Fibroblast of villous mesenchyme (primary cell): Measurements from ENCODE around the gene KRTAP9-7. TPM values are rescaled to one million over a fixed set of nuclear protein-coding genes. Genes with fewer than 3 reads are reported as not detected.
"Not testable (repeated sequence)": the region's sequence is repeated elsewhere in the genome, so short reads cannot be mapped to it uniquely, and the experiment has no call there.

Source experiments
- DNase-seq: peaks from one replicate; pipeline ENCODE4 v3.0.0-alpha.2; 2010; ENCODE audit warnings: low read depth
- H3K4me3 ChIP-seq: 2 replicates; pipeline ENCODE4 v1.5.1; 2011; ENCODE audit warnings: low read depth, mild to moderate bottlenecking, low read length
- CTCF ChIP-seq: IDR thresholded peaks from 2 replicates; pipeline ENCODE4 v1.5.1; 2012; ENCODE audit warnings: low read depth, mild to moderate bottlenecking, low read length; ENCODE audit not compliant: insufficient read depth
- total RNA-seq: library from RNA; depleted of rRNA; stranded (reverse); fragments of >200 nt; gene quantifications from 2 replicates; pipeline ENCODE4 v1.2.3, GENCODE V29; 2012

Gene KRTAP9-7
- total RNA-seq, 1 donor: not detected

GRCh38 chr17:41265078-41265477, 10.4 kb upstream of the KRTAP9-7 start, which contains the start of gene KRTAP9-6:
KRTAP9-6 (plus strand) TSS chr17:41265378; CDS start chr17:41265378, 0 bp downstream.
- no peak for TF ChIP-seq CTCF
- no peak within 1 kb of the TSS for H3K4me3 ChIP-seq
- no peak for DNase-seq

- TF ChIP-seq CTCF: no peak
- no peak overlapping the region for H3K4me3 ChIP-seq
These were observed 7.8 kb upstream of the KRTAP9-7 start for GRCh38 chr17:41267711-41268110.

GRCh38 chr17:41271323-41271722, 4.2 kb upstream of the KRTAP9-7 start:
- DNase-seq, H3K4me3 ChIP-seq: not testable (repeated sequence)

More at GRCh38 chr17:41267711-41268110, 7.8 kb upstream of the KRTAP9-7 start:
- DNase-seq: no peak

GRCh38 chr17:41271858-41272257, 3.6 kb upstream of the KRTAP9-7 start:
- no peak for TF ChIP-seq CTCF
- no peak for DNase-seq

GRCh38 chr17:41278176-41278955, 2.9 kb downstream of the KRTAP9-7 start:
- H3K4me3 ChIP-seq: no peak overlapping the region
- no peak for DNase-seq
- no peak for TF ChIP-seq CTCF

More at GRCh38 chr17:41271858-41272257, 3.6 kb upstream of the KRTAP9-7 start:
- H3K4me3 ChIP-seq: no peak overlapping the region

- DNase-seq: peak; percentile 48
- TF ChIP-seq CTCF: no peak
- no peak overlapping the region for H3K4me3 ChIP-seq
These were observed 8.5 kb downstream of the KRTAP9-7 start for GRCh38 chr17:41284043-41284442.

GRCh38 chr17:41284546-41284945, 9.0 kb downstream of the KRTAP9-7 start:
- DNase-seq: peak; percentile 3
- H3K4me3 ChIP-seq: no peak overlapping the region
- TF ChIP-seq CTCF: no peak
